ENCODE measurements around the gene ADCY6.

The ADCY6 gene

GRCh38 chr12:48775299-48775698 lies 13.6 kb downstream of the ADCY6 start:
- TF ChIP-seq CTCF (IDR thresholded peaks at IDR 0.05; ENCODE audit: extremely low read depth, missing control alignments), result no peak

GRCh38 chr12:48774516-48774915 lies 14.4 kb downstream of the ADCY6 start:
- TF ChIP-seq CTCF (IDR thresholded peaks at IDR 0.05; ENCODE audit: extremely low read depth, missing control alignments), result no peak
- no peak for DNase-seq (ENCODE audit: low spot score)

More at GRCh38 chr12:48775299-48775698, 13.6 kb downstream of the ADCY6 start:
- DNase-seq (ENCODE audit: low spot score), result no peak

- no peak for TF ChIP-seq CTCF (IDR thresholded peaks at IDR 0.05; ENCODE audit: extremely low read depth, missing control alignments)
- no peak for DNase-seq (ENCODE audit: low spot score)
These were observed 15.2 kb downstream of the ADCY6 start for GRCh38 chr12:48773686-48774085.

- no peak for DNase-seq (ENCODE audit: low spot score)
- no peak for TF ChIP-seq CTCF (IDR thresholded peaks at IDR 0.05; ENCODE audit: extremely low read depth, missing control alignments)
These were observed 17.2 kb downstream of the ADCY6 start for GRCh38 chr12:48771588-48772112.

- TF ChIP-seq CTCF (IDR thresholded peaks at IDR 0.05; ENCODE audit: extremely low read depth, missing control alignments), result no peak
- no peak for DNase-seq (ENCODE audit: low spot score)
These were observed 18.1 kb downstream of the ADCY6 start for GRCh38 chr12:48770756-48771155.

- TF ChIP-seq CTCF (IDR thresholded peaks at IDR 0.05; ENCODE audit: extremely low read depth, missing control alignments), result no peak
These were observed 20.2 kb downstream of the ADCY6 start for GRCh38 chr12:48768736-48769135.

GRCh38 chr12:48768147-48768546 lies 20.7 kb downstream of the ADCY6 start:
- TF ChIP-seq CTCF (IDR thresholded peaks at IDR 0.05; ENCODE audit: extremely low read depth, missing control alignments), result no peak
- DNase-seq (ENCODE audit: low spot score), result no peak

More at GRCh38 chr12:48768736-48769135, 20.2 kb downstream of the ADCY6 start:
- DNase-seq (ENCODE audit: low spot score), result no peak
